Measurements from ENCODE around the gene GGNBP2.

The GGNBP2 gene

GRCh38 chr17:36514856-36515255 lies 29.9 kb upstream of the GGNBP2 start:
- no peak for DNase-seq (ENCODE audit: low spot score)
- no peak for TF ChIP-seq CTCF (IDR thresholded peaks at IDR 0.05; ENCODE audit: extremely low read depth, insufficient read depth, missing control alignments)
- in situ Hi-C loops (cut with MboI; ENCODE audit: low pct_unique_long_range_greater_than_20kb, low sequenced_read_pairs, unreplicated experiment) = no loop called here

GRCh38 chr17:36515837-36516236 lies 28.9 kb upstream of the GGNBP2 start:
- no peak for TF ChIP-seq CTCF (IDR thresholded peaks at IDR 0.05; ENCODE audit: extremely low read depth, insufficient read depth, missing control alignments)
- in situ Hi-C loops (cut with MboI; ENCODE audit: low pct_unique_long_range_greater_than_20kb, low sequenced_read_pairs, unreplicated experiment) = no loop called here
- no peak for DNase-seq (ENCODE audit: low spot score)

- DNase-seq (ENCODE audit: low spot score) = no peak
- no peak for TF ChIP-seq CTCF (IDR thresholded peaks at IDR 0.05; ENCODE audit: extremely low read depth, insufficient read depth, missing control alignments)
- in situ Hi-C loops (cut with MboI; ENCODE audit: low pct_unique_long_range_greater_than_20kb, low sequenced_read_pairs, unreplicated experiment) = no loop called here
These were observed 21.6 kb upstream of the GGNBP2 start for GRCh38 chr17:36523113-36523512.

GRCh38 chr17:36524428-36524876 lies 20.3 kb upstream of the GGNBP2 start:
- TF ChIP-seq CTCF (IDR thresholded peaks at IDR 0.05; ENCODE audit: extremely low read depth, insufficient read depth, missing control alignments) = no peak
- no peak for DNase-seq (ENCODE audit: low spot score)
- in situ Hi-C loops (cut with MboI; ENCODE audit: low pct_unique_long_range_greater_than_20kb, low sequenced_read_pairs, unreplicated experiment) = no loop called here

- TF ChIP-seq CTCF (IDR thresholded peaks at IDR 0.05; ENCODE audit: extremely low read depth, insufficient read depth, missing control alignments) = no peak
- DNase-seq (ENCODE audit: low spot score) = no peak
- in situ Hi-C loops (cut with MboI; ENCODE audit: low pct_unique_long_range_greater_than_20kb, low sequenced_read_pairs, unreplicated experiment) = no loop called here
These were observed 19.6 kb upstream of the GGNBP2 start for GRCh38 chr17:36525113-36525512.

GRCh38 chr17:36525888-36526287 lies 18.8 kb upstream of the GGNBP2 start:
- in situ Hi-C loops (cut with MboI; ENCODE audit: low pct_unique_long_range_greater_than_20kb, low sequenced_read_pairs, unreplicated experiment) = no loop called here
- no peak for TF ChIP-seq CTCF (IDR thresholded peaks at IDR 0.05; ENCODE audit: extremely low read depth, insufficient read depth, missing control alignments)
- no peak for DNase-seq (ENCODE audit: low spot score)
